Endodermal cell (in vitro differentiated cells): ENCODE data around the gene CAPG. TPM values are rescaled to one million over a fixed set of nuclear protein-coding genes. Genes with fewer than 3 reads are reported as not detected.

Experiments used
- DNase-seq: peaks from one replicate; pipeline ENCODE4 v3.0.0-alpha.2; 2017
- H3K27ac ChIP-seq: 2 replicates; pipeline ENCODE4 v1.5.1; 2013; ENCODE audit warnings: mild to moderate bottlenecking, low read depth, low read length, moderate library complexity
- H3K27me3 ChIP-seq: 2 replicates; pipeline ENCODE4 v1.6.1; 2013; ENCODE audit warnings: mild to moderate bottlenecking, low read length, moderate library complexity; ENCODE audit not compliant: insufficient read depth, control insufficient read depth, poor library complexity, severe bottlenecking
- H3K36me3 ChIP-seq: 2 replicates; pipeline ENCODE4 v1.7.0; 2013; ENCODE audit warnings: mild to moderate bottlenecking, low read length, moderate library complexity; ENCODE audit not compliant: control insufficient read depth, insufficient read depth
- H3K4me1 ChIP-seq: one replicate; pipeline ENCODE4 v1.7.0; 2013; ENCODE audit warnings: low read length; ENCODE audit not compliant: control insufficient read depth, insufficient read depth
- H3K4me3 ChIP-seq: 2 replicates; pipeline ENCODE4 v1.5.1; 2013; ENCODE audit warnings: mild to moderate bottlenecking, low read length, moderate library complexity
- H3K9ac ChIP-seq: 2 replicates; pipeline ENCODE4 v1.6.1; 2013; ENCODE audit warnings: mild to moderate bottlenecking, low read length, moderate library complexity; ENCODE audit not compliant: poor library complexity, severe bottlenecking; ENCODE audit errors: extremely low read depth
- H3K9me3 ChIP-seq: 2 replicates; pipeline ENCODE4 v1.6.1; 2013; ENCODE audit warnings: mild to moderate bottlenecking, low read length, moderate library complexity; ENCODE audit not compliant: control insufficient read depth
- H3K27ac Mint-ChIP-seq: 2 replicates; pipeline ENCODE4 v1.8.0; 2020; ENCODE audit warnings: mixed read lengths
- H3K27me3 Mint-ChIP-seq: 2 replicates; pipeline ENCODE4 v1.8.0; 2021; ENCODE audit warnings: mild to moderate bottlenecking, mixed read lengths; ENCODE audit not compliant: insufficient read depth
- H3K36me3 Mint-ChIP-seq: 2 replicates; pipeline ENCODE4 v1.8.0; 2020; ENCODE audit warnings: low read depth, mixed read lengths
- H3K4me1 Mint-ChIP-seq: 2 replicates; pipeline ENCODE4 v1.8.0; 2020; ENCODE audit warnings: mixed read lengths
- H3K4me3 Mint-ChIP-seq: 2 replicates; pipeline ENCODE4 v1.8.0; 2020; ENCODE audit warnings: mild to moderate bottlenecking, moderate library complexity, mixed read lengths
- H3K9me3 Mint-ChIP-seq: 2 replicates; pipeline ENCODE4 v1.8.0; 2020; ENCODE audit warnings: mild to moderate bottlenecking, mixed read lengths
- CTCF ChIP-seq: fragments of 200-600 bp; sonication (generic); conservative IDR thresholded peaks from 2 replicates; pipeline ENCODE4 v1.5.0; 2021; ENCODE audit warnings: antibody characterized with exemption, mild to moderate bottlenecking
- WGBS, 2 experiments: methylation state at CpG; one replicate each; pipeline versions ENCODE4 v1.1.5 to v1.1.7; 2013; ENCODE audit warnings: missing lambda C conversion rate in 2 of 2, mixed read lengths in 1 of 2; ENCODE audit not compliant: insufficient coverage in 1 of 2, insufficient read length in 1 of 2; 5-methylcytosine and 5-hydroxymethylcytosine counted together
- total RNA-seq, 2 donors: library from RNA; stranded (reverse); fragmentation: NEBNext Ultra II Directional in 1 of 2; extraction: Animal tissue kit (Norgen Biotek cat#: 25700) in 1 of 2; gene quantifications; 2 replicates in 1 of 2; 3 replicates in 1 of 2; pipeline ENCODE4 v1.2.1, GENCODE V29; 2021

Gene CAPG
- total RNA-seq, 2 donors from 2014 or later: 104 to 119 TPM

GRCh38 chr2:85356186-85356585 lies 54.0 kb downstream of the CAPG start:
- Histone ChIP-seq H3K27me3 (no peaks in the 10 kb centered on the region), H3K9ac (no peak overlapping the region), H3K4me3 (peak overlapping the region; percentile 92), H3K27ac (no peak overlapping the region), H3K36me3 (peaks cover 26% of the 10 kb centered on the region), H3K4me1 (peaks cover 8% of the 10 kb centered on the region), H3K9me3 (no peaks in the 10 kb centered on the region)
- peak; percentile 73 for DNase-seq
- peaks cover 2% of the 10 kb centered on the region for H3K27me3 Mint-ChIP-seq
- H3K4me3 Mint-ChIP-seq: no peak overlapping the region
- 68 to 100% methylated on average over 1 to 2 of the region's 2 CpGs for WGBS, 2 experiments
- no peak for TF ChIP-seq CTCF
- no peaks in the 10 kb centered on the region for H3K9me3 Mint-ChIP-seq
- peak overlapping the region; percentile 44 for H3K27ac Mint-ChIP-seq
- H3K4me1 Mint-ChIP-seq: peaks cover 21% of the 10 kb centered on the region
- H3K36me3 Mint-ChIP-seq: peaks cover 4% of the 10 kb centered on the region

GRCh38 chr2:85355521-85355920 lies 54.6 kb downstream of the CAPG start:
- Histone ChIP-seq H3K9ac (no peak overlapping the region), H3K27ac (no peak overlapping the region), H3K9me3 (no peaks in the 10 kb centered on the region), H3K4me1 (peaks cover 8% of the 10 kb centered on the region), H3K36me3 (peaks cover 30% of the 10 kb centered on the region), H3K4me3 (peak overlapping the region; percentile 92), H3K27me3 (no peaks in the 10 kb centered on the region)
- no peak for TF ChIP-seq CTCF
- DNase-seq: no peak
- Mint-ChIP-seq H3K36me3 (peaks cover 9% of the 10 kb centered on the region), H3K27me3 (peaks cover 2% of the 10 kb centered on the region), H3K9me3 (no peaks in the 10 kb centered on the region), H3K4me1 (peaks cover 21% of the 10 kb centered on the region), H3K4me3 (peak overlapping the region; percentile 90), H3K27ac (no peak overlapping the region)
- WGBS, 2 experiments: 92 to 100% methylated on average over 1 to 3 of the region's 3 CpGs

DNA sequence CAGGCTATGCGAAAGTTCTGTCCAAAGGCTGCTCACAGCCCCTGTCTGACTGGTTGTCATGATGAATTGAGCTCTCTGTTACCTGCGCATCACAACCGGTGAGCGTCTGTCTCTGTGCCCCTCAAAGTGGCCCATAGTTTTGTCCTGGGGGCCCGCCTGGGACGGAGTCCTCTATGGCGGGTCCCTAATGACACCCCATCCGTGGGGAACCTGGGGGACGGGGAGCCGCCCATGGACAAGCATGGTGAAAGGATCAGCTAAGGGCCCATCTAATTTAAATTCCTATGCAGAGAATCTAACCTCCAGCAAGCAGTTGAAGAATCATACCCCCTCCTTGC lies 55.1 kb downstream of the CAPG start:
- H3K27ac Mint-ChIP-seq: peak overlapping the region; percentile 96
- peak overlapping the region; percentile 62 for H3K9ac ChIP-seq
- 23 to 25% methylated on average over 6 to 10 of the region's 10 CpGs for WGBS, 2 experiments
- peak overlapping the region; percentile 90 for H3K4me3 Mint-ChIP-seq
- peaks cover 2% of the 10 kb centered on the region for H3K27me3 Mint-ChIP-seq
- no peak for TF ChIP-seq CTCF
- H3K27ac ChIP-seq: no peak overlapping the region
- peak overlapping the region; percentile 92 for H3K4me3 ChIP-seq
- H3K36me3 Mint-ChIP-seq: peaks cover 13% of the 10 kb centered on the region
- no peaks in the 10 kb centered on the region for H3K27me3 ChIP-seq
- H3K36me3 ChIP-seq: peaks cover 35% of the 10 kb centered on the region
- H3K4me1 ChIP-seq: peaks cover 8% of the 10 kb centered on the region
- no peak for DNase-seq
- H3K9me3 Mint-ChIP-seq: no peaks in the 10 kb centered on the region
- peaks cover 21% of the 10 kb centered on the region for H3K4me1 Mint-ChIP-seq
- no peaks in the 10 kb centered on the region for H3K9me3 ChIP-seq
